Activated naive CD4-positive, alpha-beta T cell treated with anti-CD3 and anti-CD28 coated beads for 36 hours (primary cell): ENCODE results near the gene WNT7B. TPM values are rescaled to one million over a fixed set of nuclear protein-coding genes. Genes with fewer than 3 reads are reported as not detected.

ENCODE experiments used
- total RNA-seq, 2 experiments: library from RNA; stranded (reverse); gene quantifications; one replicate each; pipeline ENCODE4 v1.2.3, GENCODE V29; 2021

The WNT7B gene
- total RNA-seq, 2 experiments from 2014 or later: not detected

Other genes with a start within 250 kb of the WNT7B start
- gene PPARA, start 173.4 kb upstream of the WNT7B start, total RNA-seq: 1 to 10 TPM; 4.9 to 6.5 TPM